UCSD-AML1 (cell line): ENCODE measurements around the gene EYA4.

Source experiments
- DNase-seq: peaks from one replicate; lab custom pipeline; 2025; ENCODE audit not compliant: unreplicated experiment; lab: John Stamatoyannopoulos, UW

EYA4 gene

GRCh38 chr6:133343220-133343619 is 102.1 kb downstream of the EYA4 start:
- no peak for DNase-seq

GRCh38 chr6:133348846-133349245 is 107.7 kb downstream of the EYA4 start:
- no peak for DNase-seq

GRCh38 chr6:133350928-133351327 is 109.8 kb downstream of the EYA4 start:
- DNase-seq: no peak

- no peak for DNase-seq
These were observed 110.9 kb downstream of the EYA4 start for GRCh38 chr6:133352046-133352445.

GRCh38 chr6:133353061-133353460 is 111.9 kb downstream of the EYA4 start:
- DNase-seq: no peak

- DNase-seq: no peak
These were observed 114.8 kb downstream of the EYA4 start for GRCh38 chr6:133355922-133356321.

GRCh38 chr6:133358574-133359150 is 117.5 kb downstream of the EYA4 start:
- no peak for DNase-seq

GRCh38 chr6:133359256-133359655 is 118.1 kb downstream of the EYA4 start:
- DNase-seq: no peak

GRCh38 chr6:133359760-133360159 is 118.6 kb downstream of the EYA4 start:
- no peak for DNase-seq

GRCh38 chr6:133360194-133360593 is 119.0 kb downstream of the EYA4 start:
- DNase-seq: no peak

- no peak for DNase-seq
These were observed 121.7 kb downstream of the EYA4 start for GRCh38 chr6:133362813-133363212.

- DNase-seq: no peak
These were observed 127.5 kb downstream of the EYA4 start for GRCh38 chr6:133368664-133369063.

GRCh38 chr6:133369773-133370272 is 128.7 kb downstream of the EYA4 start:
- no peak for DNase-seq

GRCh38 chr6:133376743-133377142 is 135.6 kb downstream of the EYA4 start:
- no peak for DNase-seq

GRCh38 chr6:133377219-133377618 is 136.1 kb downstream of the EYA4 start:
- no peak for DNase-seq

- no peak for DNase-seq
These were observed 138.9 kb downstream of the EYA4 start for GRCh38 chr6:133380047-133380446.

- DNase-seq: no peak
These were observed 139.6 kb downstream of the EYA4 start for GRCh38 chr6:133380723-133381122.

GRCh38 chr6:133388731-133389130 is 147.6 kb downstream of the EYA4 start:
- no peak for DNase-seq

- DNase-seq: no peak
These were observed 149.0 kb downstream of the EYA4 start for GRCh38 chr6:133390168-133390567.

- DNase-seq: no peak
These were observed 150.9 kb downstream of the EYA4 start for GRCh38 chr6:133392015-133392414.

GRCh38 chr6:133392641-133393040 is 151.5 kb downstream of the EYA4 start:
- DNase-seq: no peak

GRCh38 chr6:133393891-133394290 is 152.7 kb downstream of the EYA4 start:
- DNase-seq: no peak

GRCh38 chr6:133394630-133395029 is 153.5 kb downstream of the EYA4 start:
- no peak for DNase-seq
